Body of pancreas (tissue), 4 donors: ENCODE results near the gene PIGB. TPM values are rescaled to one million over a fixed set of nuclear protein-coding genes. Genes with fewer than 3 reads are reported as not detected.

ENCODE experiments used
- ATAC-seq: fragments of 150-250 bp; one replicate; pipeline ENCODE4 v1.9.1; 2016
- DNase-seq, 4 donors: peaks; one replicate each; pipeline ENCODE4 v3.0.0-alpha.2; 2019
- H3K27ac ChIP-seq, 4 donors: fragments of 200-600 bp; sonication (generic); 1 replicate in 3 of 4; 2 replicates in 1 of 4; pipeline versions ENCODE4 v1.5.1 to v1.6.1; 2016 to 2019; ENCODE audit warnings: mild to moderate bottlenecking in 1 of 4, mixed read lengths in 1 of 4, moderate library complexity in 1 of 4
- H3K27me3 ChIP-seq, 2 donors: fragments of 200-600 bp; sonication (generic); one replicate each; pipeline ENCODE4 v1.6.0; 2016; ENCODE audit warnings: mild to moderate bottlenecking in 1 of 2
- H3K36me3 ChIP-seq, 2 donors: fragments of 200-600 bp; sonication (generic); replicated peaks in 1 of 2; 2 replicates each; pipeline ENCODE4 v1.5.1; 2016; ENCODE audit warnings: low read depth in 2 of 2; ENCODE audit not compliant: insufficient read depth in 1 of 2
- H3K4me1 ChIP-seq: fragments of 200-600 bp; sonication (generic); one replicate; pipeline ENCODE4 v1.6.0; 2016
- H3K4me3 ChIP-seq, 2 donors: fragments of 200-600 bp; sonication (generic); 1 replicate in 1 of 2; 2 replicates in 1 of 2; pipeline ENCODE4 v1.5.1; 2016 to 2019
- H3K9me3 ChIP-seq, 3 donors: fragments of 200-600 bp; sonication (generic); 1 replicate in 2 of 3; 2 replicates in 1 of 3; pipeline ENCODE4 v1.5.1; 2016
- POLR2A ChIP-seq, 3 donors: fragments of 450-650 bp; IDR thresholded peaks; one replicate each; pipeline ENCODE4 v1.6.1; 2016; ENCODE audit warnings: antibody characterized with exemption in 3 of 3, mild to moderate bottlenecking in 2 of 3
- WGBS, 2 donors: methylation state at CpG; one replicate each; pipeline ENCODE4 v1.1.5; 2017; 5-methylcytosine and 5-hydroxymethylcytosine counted together
- intact Hi-C: fragments of 100-400 bp; cut with DNase I; formaldehyde crosslinking; loops from one replicate; pipeline ENCODE4 v1.15.1; 2023
- total RNA-seq, 2 donors: library from RNA; depleted of rRNA; stranded (reverse); fragments of >200 nt; gene quantifications; one replicate each; pipeline ENCODE4 v1.1.0, GENCODE V29; 2016
- TF ChIP-seq, protein P1 (sequence below), 7 experiments: fragments of 450-650 bp in 4 of 7; fragments of 200-600 bp in 3 of 7; sonication (generic) in 3 of 7; IDR thresholded peaks; one replicate each; pipeline ENCODE4 v1.5.1; 2016 to 2019; ENCODE audit warnings: antibody characterized with exemption in 7 of 7

The PIGB gene
- total RNA-seq, 2 donors from 2014 or later: 9.1 to 17.1 TPM

- TF ChIP-seq, protein P1, sequence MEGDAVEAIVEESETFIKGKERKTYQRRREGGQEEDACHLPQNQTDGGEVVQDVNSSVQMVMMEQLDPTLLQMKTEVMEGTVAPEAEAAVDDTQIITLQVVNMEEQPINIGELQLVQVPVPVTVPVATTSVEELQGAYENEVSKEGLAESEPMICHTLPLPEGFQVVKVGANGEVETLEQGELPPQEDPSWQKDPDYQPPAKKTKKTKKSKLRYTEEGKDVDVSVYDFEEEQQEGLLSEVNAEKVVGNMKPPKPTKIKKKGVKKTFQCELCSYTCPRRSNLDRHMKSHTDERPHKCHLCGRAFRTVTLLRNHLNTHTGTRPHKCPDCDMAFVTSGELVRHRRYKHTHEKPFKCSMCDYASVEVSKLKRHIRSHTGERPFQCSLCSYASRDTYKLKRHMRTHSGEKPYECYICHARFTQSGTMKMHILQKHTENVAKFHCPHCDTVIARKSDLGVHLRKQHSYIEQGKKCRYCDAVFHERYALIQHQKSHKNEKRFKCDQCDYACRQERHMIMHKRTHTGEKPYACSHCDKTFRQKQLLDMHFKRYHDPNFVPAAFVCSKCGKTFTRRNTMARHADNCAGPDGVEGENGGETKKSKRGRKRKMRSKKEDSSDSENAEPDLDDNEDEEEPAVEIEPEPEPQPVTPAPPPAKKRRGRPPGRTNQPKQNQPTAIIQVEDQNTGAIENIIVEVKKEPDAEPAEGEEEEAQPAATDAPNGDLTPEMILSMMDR (IDR thresholded peaks at IDR 0.05): no peak
- no peak for TF ChIP-seq POLR2A (IDR thresholded peaks at IDR 0.05)
- Histone ChIP-seq H3K36me3 (peaks cover 3 to 10% of the 10 kb centered on the region in 2 donors), H3K27ac (no peak overlapping the region), H3K9me3 (no peaks in the 10 kb centered on the region), H3K4me1 (no peaks in the 10 kb centered on the region), H3K27me3 (no peaks in the 10 kb centered on the region), H3K4me3 (no peak overlapping the region)
- no peak for ATAC-seq
- intact Hi-C loops: no loop called here
- 74 to 97% methylated on average over 1 of the region's 1 CpG for whole genome bisulfite sequencing, 2 donors
- DNase-seq: no peak
Measured at GRCh38 chr15:55366981-55367380, 48.0 kb downstream of the PIGB start.

DNA sequence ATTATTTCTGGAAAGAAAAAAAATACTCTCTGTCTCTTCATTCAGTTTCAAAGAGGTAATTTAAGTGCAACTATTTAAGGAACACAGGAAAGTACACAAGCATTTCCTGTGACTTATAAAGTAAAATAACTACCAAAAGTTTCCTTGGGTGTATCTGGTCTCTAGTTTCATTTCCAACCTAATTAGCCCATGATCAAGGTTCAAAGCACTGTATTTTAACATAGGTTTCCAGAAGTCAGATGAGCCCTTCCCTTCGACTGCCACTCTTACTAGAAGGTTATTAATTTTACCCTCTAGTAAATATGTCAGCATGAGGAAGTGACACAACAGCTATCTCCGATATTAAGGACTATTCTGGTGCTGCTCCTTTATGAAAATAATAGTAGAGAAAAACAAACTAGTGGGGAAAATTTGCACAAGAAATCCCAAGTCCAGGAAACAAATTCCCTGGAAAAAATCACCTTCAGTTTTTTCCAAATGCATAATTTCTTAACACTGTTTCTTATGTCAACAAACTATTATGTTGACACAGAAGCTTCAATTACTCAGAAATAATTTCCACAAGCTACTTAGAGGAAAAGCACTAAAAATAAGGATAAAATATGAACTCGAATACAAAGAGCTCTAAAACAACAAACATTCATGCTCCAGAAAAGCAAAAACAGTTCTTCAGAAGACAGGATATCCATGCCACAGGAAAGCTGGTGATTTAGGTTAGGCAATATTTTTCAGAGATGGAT is 53.8 kb downstream of the PIGB start:
- WGBS, 2 donors: 48 to 59% methylated on average over 3 of the region's 3 CpGs
- Histone ChIP-seq H3K36me3 (peaks cover 0 to 22% of the 10 kb centered on the region in 2 donors), H3K9me3 (no peaks in the 10 kb centered on the region), H3K27ac (peak overlapping the region in 2 of 4 donors; percentile 0 to 16), H3K4me3 (no peak overlapping the region), H3K4me1 (peaks cover 6% of the 10 kb centered on the region), H3K27me3 (no peaks in the 10 kb centered on the region)
- intact Hi-C loops: no loop called here
- no peak for DNase-seq
- TF ChIP-seq, protein P1 (IDR thresholded peaks at IDR 0.05): no peak
- no peak for ATAC-seq

- peaks cover 0 to 18% of the 10 kb centered on the region in 2 donors for H3K36me3 ChIP-seq
- H3K4me1 ChIP-seq: no peaks in the 10 kb centered on the region
- no peaks in the 10 kb centered on the region for H3K27me3 ChIP-seq
- no peak overlapping the region for H3K4me3 ChIP-seq
- 76 to 91% methylated on average over 5 of the region's 5 CpGs for WGBS, 2 donors
- DNase-seq (no peak), ATAC-seq (no peak)
- H3K27ac ChIP-seq: no peak overlapping the region
- TF ChIP-seq, protein P1 (IDR thresholded peaks at IDR 0.05): no peak
- TF ChIP-seq POLR2A (IDR thresholded peaks at IDR 0.05): no peak
- intact Hi-C loops: no loop called here
- H3K9me3 ChIP-seq: no peaks in the 10 kb centered on the region
Measured at GRCh38 chr15:55379095-55379494, 60.1 kb downstream of the PIGB start.

DNA sequence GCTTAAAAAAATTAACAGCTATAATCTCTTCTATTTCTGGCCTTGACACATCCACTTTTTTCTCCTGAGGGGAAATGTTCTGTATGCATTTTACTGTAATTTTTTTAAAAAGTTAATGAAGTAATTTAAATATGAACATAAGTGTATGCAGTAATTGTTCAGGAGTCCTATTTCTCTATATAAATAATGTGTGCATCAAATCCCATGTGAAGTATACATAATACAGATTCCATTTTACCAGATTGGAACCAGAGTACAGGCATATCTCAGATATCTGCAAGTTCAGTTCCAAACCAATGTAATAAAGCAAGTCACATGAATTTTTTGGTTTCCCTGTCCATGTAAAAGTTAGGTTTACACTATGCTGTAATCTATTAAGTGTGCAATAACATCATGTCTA is 62.6 kb downstream of the PIGB start:
- ATAC-seq (no peak), DNase-seq (no peak)
- Histone ChIP-seq H3K27me3 (no peaks in the 10 kb centered on the region), H3K9me3 (no peaks in the 10 kb centered on the region), H3K4me1 (no peaks in the 10 kb centered on the region), H3K27ac (no peak overlapping the region), H3K36me3 (peaks cover 7 to 17% of the 10 kb centered on the region in 2 donors), H3K4me3 (no peak overlapping the region)
- intact Hi-C loops: no loop called here
- no peak for TF ChIP-seq POLR2A (IDR thresholded peaks at IDR 0.05)
- TF ChIP-seq, protein P1 (IDR thresholded peaks at IDR 0.05): no peak

- H3K9me3 ChIP-seq: no peaks in the 10 kb centered on the region
- WGBS, 2 donors: 95 to 100% methylated on average over 2 of the region's 2 CpGs
- DNase-seq (no peak), ATAC-seq (no peak)
- no peaks in the 10 kb centered on the region for H3K4me1 ChIP-seq
- peaks cover 7 to 12% of the 10 kb centered on the region in 2 donors for H3K36me3 ChIP-seq
- intact Hi-C loops: no loop called here
- H3K4me3 ChIP-seq: no peak overlapping the region
- no peak overlapping the region for H3K27ac ChIP-seq
- TF ChIP-seq POLR2A (IDR thresholded peaks at IDR 0.05): no peak
- TF ChIP-seq, protein P1 (IDR thresholded peaks at IDR 0.05): no peak
- no peaks in the 10 kb centered on the region for H3K27me3 ChIP-seq
Measured at GRCh38 chr15:55383687-55384086, 64.7 kb downstream of the PIGB start.
